ENCODE measurements around the gene CHRDL1. TPM values are rescaled to one million over a fixed set of nuclear protein-coding genes. Genes with fewer than 3 reads are reported as not detected.

Gene CHRDL1
- total RNA-seq, 3 donors from 2014 or later (not counting 1 experiment from before 2014, with no cell fraction given) = not detected

GRCh38 chrX:110741213-110741796 lies 54.3 kb downstream of the CHRDL1 start:
- intact Hi-C loops (cut with micrococcal nuclease) = no loop called here
- Mint-ChIP-seq H3K4me3 (no peak overlapping the region), H3K27ac (no peak overlapping the region), H3K9me3 (no peaks in the 10 kb centered on the region), H3K36me3 (no peaks in the 10 kb centered on the region), H3K4me1 (no peaks in the 10 kb centered on the region), H3K27me3 (ENCODE audit: low read depth in 2 of 2) (no peaks in the 10 kb centered on the region)
- ATAC-seq = no peak
- no peak overlapping the region for H3K4me3 ChIP-seq (ENCODE audit: low read length)
- no peak overlapping the region for H3K27ac ChIP-seq (ENCODE audit: low read length)
- no peaks in the 10 kb centered on the region for H3K27me3 ChIP-seq (ENCODE audit: control insufficient read depth, insufficient read depth, low read length)
- no peak for DNase-seq
- TF ChIP-seq, protein P1, sequence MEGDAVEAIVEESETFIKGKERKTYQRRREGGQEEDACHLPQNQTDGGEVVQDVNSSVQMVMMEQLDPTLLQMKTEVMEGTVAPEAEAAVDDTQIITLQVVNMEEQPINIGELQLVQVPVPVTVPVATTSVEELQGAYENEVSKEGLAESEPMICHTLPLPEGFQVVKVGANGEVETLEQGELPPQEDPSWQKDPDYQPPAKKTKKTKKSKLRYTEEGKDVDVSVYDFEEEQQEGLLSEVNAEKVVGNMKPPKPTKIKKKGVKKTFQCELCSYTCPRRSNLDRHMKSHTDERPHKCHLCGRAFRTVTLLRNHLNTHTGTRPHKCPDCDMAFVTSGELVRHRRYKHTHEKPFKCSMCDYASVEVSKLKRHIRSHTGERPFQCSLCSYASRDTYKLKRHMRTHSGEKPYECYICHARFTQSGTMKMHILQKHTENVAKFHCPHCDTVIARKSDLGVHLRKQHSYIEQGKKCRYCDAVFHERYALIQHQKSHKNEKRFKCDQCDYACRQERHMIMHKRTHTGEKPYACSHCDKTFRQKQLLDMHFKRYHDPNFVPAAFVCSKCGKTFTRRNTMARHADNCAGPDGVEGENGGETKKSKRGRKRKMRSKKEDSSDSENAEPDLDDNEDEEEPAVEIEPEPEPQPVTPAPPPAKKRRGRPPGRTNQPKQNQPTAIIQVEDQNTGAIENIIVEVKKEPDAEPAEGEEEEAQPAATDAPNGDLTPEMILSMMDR (IDR thresholded peaks at IDR 0.05) = no peak
- 90% methylated on average over 1 of the region's 1 CpG for WGBS (ENCODE audit: insufficient coverage)
- H3K36me3 ChIP-seq (ENCODE audit: control insufficient read depth, insufficient read depth, low read length) = no peaks in the 10 kb centered on the region
- no peaks in the 10 kb centered on the region for H3K4me1 ChIP-seq (ENCODE audit: control insufficient read depth, insufficient read depth, low read length)
- H3K9me3 ChIP-seq (ENCODE audit: control insufficient read depth, insufficient read depth, low read length) = no peaks in the 10 kb centered on the region

GRCh38 chrX:110734894-110735541 lies 60.6 kb downstream of the CHRDL1 start:
- Histone ChIP-seq H3K4me3 (ENCODE audit: low read length) (no peak overlapping the region), H3K4me1 (ENCODE audit: control insufficient read depth, insufficient read depth, low read length) (no peaks in the 10 kb centered on the region), H3K9me3 (ENCODE audit: control insufficient read depth, insufficient read depth, low read length) (no peaks in the 10 kb centered on the region), H3K27ac (ENCODE audit: low read length) (no peak overlapping the region), H3K27me3 (ENCODE audit: control insufficient read depth, insufficient read depth, low read length) (no peaks in the 10 kb centered on the region), H3K36me3 (ENCODE audit: control insufficient read depth, insufficient read depth, low read length) (no peaks in the 10 kb centered on the region)
- intact Hi-C loops (cut with micrococcal nuclease) = no loop called here
- Mint-ChIP-seq H3K27ac (no peak overlapping the region), H3K4me3 (no peak overlapping the region), H3K4me1 (no peaks in the 10 kb centered on the region), H3K36me3 (no peaks in the 10 kb centered on the region), H3K9me3 (no peaks in the 10 kb centered on the region), H3K27me3 (ENCODE audit: low read depth in 2 of 2) (peaks cover 0 to 15% of the 10 kb centered on the region in 2 donors)
- TF ChIP-seq, protein P1 (IDR thresholded peaks at IDR 0.05) = no peak
- DNase-seq (no peak), ATAC-seq (no peak)
- WGBS (ENCODE audit: insufficient coverage) = 90% methylated on average over 2 of the region's 3 CpGs

GRCh38 chrX:110734271-110734670 lies 61.3 kb downstream of the CHRDL1 start:
- Mint-ChIP-seq H3K27ac (no peak overlapping the region), H3K9me3 (no peaks in the 10 kb centered on the region), H3K4me3 (no peak overlapping the region), H3K4me1 (no peaks in the 10 kb centered on the region), H3K27me3 (ENCODE audit: low read depth in 2 of 2) (peaks cover 0 to 18% of the 10 kb centered on the region in 2 donors), H3K36me3 (no peaks in the 10 kb centered on the region)
- H3K9me3 ChIP-seq (ENCODE audit: control insufficient read depth, insufficient read depth, low read length) = no peaks in the 10 kb centered on the region
- TF ChIP-seq, protein P1 (IDR thresholded peaks at IDR 0.05) = no peak
- ATAC-seq (no peak), DNase-seq (no peak)
- WGBS (ENCODE audit: insufficient coverage) = 91% methylated on average over 1 of the region's 1 CpG
- no peak overlapping the region for H3K4me3 ChIP-seq (ENCODE audit: low read length)
- H3K4me1 ChIP-seq (ENCODE audit: control insufficient read depth, insufficient read depth, low read length) = no peaks in the 10 kb centered on the region
- intact Hi-C loops (cut with micrococcal nuclease) = no loop called here
- no peaks in the 10 kb centered on the region for H3K27me3 ChIP-seq (ENCODE audit: control insufficient read depth, insufficient read depth, low read length)
- H3K27ac ChIP-seq (ENCODE audit: low read length) = no peak overlapping the region
- H3K36me3 ChIP-seq (ENCODE audit: control insufficient read depth, insufficient read depth, low read length) = no peaks in the 10 kb centered on the region

All from natural killer cell (primary cell).